Spinal cord (tissue), 10 donors: ENCODE data around the gene SEMA3C. TPM values are rescaled to one million over a fixed set of nuclear protein-coding genes. Genes with fewer than 3 reads are reported as not detected.

Experiments
- DNase-seq, 6 donors: peaks; one replicate each; pipeline versions ENCODE4 v3.0.0 to v3.0.0-alpha.2; 2013 to 2015; ENCODE audit warnings: low spot score in 6 of 6, low read depth in 4 of 6
- H3K27ac ChIP-seq: one replicate; pipeline ENCODE4 v1.5.1; 2013; ENCODE audit warnings: low read depth, low read length, control low read depth
- H3K27me3 ChIP-seq: one replicate; pipeline ENCODE4 v1.6.1; 2013; ENCODE audit warnings: low read length; ENCODE audit not compliant: control insufficient read depth, insufficient read depth
- H3K36me3 ChIP-seq: one replicate; pipeline ENCODE4 v1.6.1; 2013; ENCODE audit warnings: low read length; ENCODE audit not compliant: control insufficient read depth, insufficient read depth
- H3K4me1 ChIP-seq: one replicate; pipeline ENCODE4 v1.6.1; 2013; ENCODE audit warnings: low read length; ENCODE audit not compliant: control insufficient read depth, insufficient read depth
- H3K4me3 ChIP-seq: one replicate; pipeline ENCODE4 v1.5.1; 2013; ENCODE audit warnings: low read depth, low read length, control low read depth
- H3K9me3 ChIP-seq: one replicate; pipeline ENCODE4 v1.6.1; 2013; ENCODE audit warnings: low read length; ENCODE audit not compliant: control insufficient read depth, insufficient read depth
- WGBS: methylation state at CpG from one replicate; pipeline ENCODE4 v1.1.5; 2013; ENCODE audit warnings: missing lambda C conversion rate; ENCODE audit not compliant: insufficient coverage; 5-methylcytosine and 5-hydroxymethylcytosine counted together
- polyA plus RNA-seq, 2 donors: library from polyadenylated mRNA; unstranded; fragments of 120-200 nt; gene quantifications; one replicate each; pipeline ENCODE4 v1.2.1, GENCODE V29; 2013; ENCODE audit not compliant: insufficient read length in 2 of 2
- total RNA-seq, 2 donors: library from RNA; depleted of rRNA in 1 of 2; stranded (reverse); fragments of 120-200 nt in 1 of 2; fragments of >200 nt in 1 of 2; gene quantifications; one replicate each; pipeline versions ENCODE4 v1.2.3 to v1.2.4, GENCODE V29; 2013 to 2014
- donor health status: healthy.

Gene SEMA3C
- total and polyA plus RNA-seq, 4 donors, result 52.9 to 159 (median 107) TPM

- no CpG with 5 or more reads among the region's 5 CpGs for WGBS
- Histone ChIP-seq H3K27me3 (no peaks in the 10 kb centered on the region), H3K4me1 (no peaks in the 10 kb centered on the region), H3K9me3 (no peaks in the 10 kb centered on the region), H3K36me3 (no peaks in the 10 kb centered on the region), H3K4me3 (no peak overlapping the region), H3K27ac (peak overlapping the region; percentile 22)
- peak in 1 of 6 donors; percentile 53 for DNase-seq
Observed at GRCh38 chr7:80844916-80845315, 73.9 kb downstream of the SEMA3C start.

GRCh38 chr7:80843018-80843677 lies 75.7 kb downstream of the SEMA3C start:
- Histone ChIP-seq H3K36me3 (no peaks in the 10 kb centered on the region), H3K27ac (no peak overlapping the region), H3K4me3 (no peak overlapping the region), H3K27me3 (no peaks in the 10 kb centered on the region), H3K9me3 (no peaks in the 10 kb centered on the region), H3K4me1 (no peaks in the 10 kb centered on the region)
- DNase-seq, result peak in 1 of 6 donors; percentile 81
- WGBS, result no CpG with 5 or more reads among the region's 2 CpGs

- DNase-seq, result peak in 2 of 6 donors; percentile 25 to 41
- no peaks in the 10 kb centered on the region for H3K36me3 ChIP-seq
- H3K27me3 ChIP-seq, result no peaks in the 10 kb centered on the region
- H3K4me3 ChIP-seq, result no peak overlapping the region
- WGBS, result no CpG with 5 or more reads among the region's 4 CpGs
- no peaks in the 10 kb centered on the region for H3K9me3 ChIP-seq
- no peaks in the 10 kb centered on the region for H3K4me1 ChIP-seq
- H3K27ac ChIP-seq, result peak overlapping the region; percentile 29
Observed at GRCh38 chr7:80842022-80842790, 76.6 kb downstream of the SEMA3C start.

- H3K27ac ChIP-seq, result peak overlapping the region; percentile 29
- no peaks in the 10 kb centered on the region for H3K36me3 ChIP-seq
- no peak overlapping the region for H3K4me3 ChIP-seq
- no peak for DNase-seq
- H3K27me3 ChIP-seq, result no peaks in the 10 kb centered on the region
- H3K4me1 ChIP-seq, result no peaks in the 10 kb centered on the region
- H3K9me3 ChIP-seq, result no peaks in the 10 kb centered on the region
Observed at GRCh38 chr7:80841423-80841955, 77.4 kb downstream of the SEMA3C start.

- no peaks in the 10 kb centered on the region for H3K27me3 ChIP-seq
- H3K36me3 ChIP-seq, result no peaks in the 10 kb centered on the region
- H3K9me3 ChIP-seq, result no peaks in the 10 kb centered on the region
- no CpG with 5 or more reads among the region's 2 CpGs for WGBS
- no peak for DNase-seq
- no peak overlapping the region for H3K27ac ChIP-seq
- no peak overlapping the region for H3K4me3 ChIP-seq
- no peaks in the 10 kb centered on the region for H3K4me1 ChIP-seq
Observed at GRCh38 chr7:80840681-80841080, 78.2 kb downstream of the SEMA3C start.

GRCh38 chr7:80839855-80840254 lies 79.0 kb downstream of the SEMA3C start:
- DNase-seq, result no peak
- H3K27ac ChIP-seq, result no peak overlapping the region
- H3K36me3 ChIP-seq, result no peaks in the 10 kb centered on the region
- no peaks in the 10 kb centered on the region for H3K27me3 ChIP-seq
- no peaks in the 10 kb centered on the region for H3K4me1 ChIP-seq
- H3K9me3 ChIP-seq, result no peaks in the 10 kb centered on the region
- H3K4me3 ChIP-seq, result no peak overlapping the region

GRCh38 chr7:80838643-80839042 lies 80.2 kb downstream of the SEMA3C start:
- Histone ChIP-seq H3K9me3 (no peaks in the 10 kb centered on the region), H3K4me1 (no peaks in the 10 kb centered on the region), H3K27me3 (no peaks in the 10 kb centered on the region), H3K4me3 (no peak overlapping the region), H3K36me3 (no peaks in the 10 kb centered on the region), H3K27ac (no peak overlapping the region)
- no peak for DNase-seq
- WGBS, result 100% methylated on average over 1 of the region's 2 CpGs

- Histone ChIP-seq H3K36me3 (no peaks in the 10 kb centered on the region), H3K27me3 (no peaks in the 10 kb centered on the region), H3K27ac (no peak overlapping the region), H3K4me1 (no peaks in the 10 kb centered on the region), H3K9me3 (no peaks in the 10 kb centered on the region), H3K4me3 (no peak overlapping the region)
- DNase-seq, result no peak
- 100% methylated on average over 1 of the region's 3 CpGs for WGBS
Observed at GRCh38 chr7:80837345-80837744, 81.5 kb downstream of the SEMA3C start.

GRCh38 chr7:80835251-80835650 lies 83.6 kb downstream of the SEMA3C start:
- Histone ChIP-seq H3K4me1 (no peaks in the 10 kb centered on the region), H3K27ac (no peak overlapping the region), H3K36me3 (no peaks in the 10 kb centered on the region), H3K9me3 (no peaks in the 10 kb centered on the region), H3K4me3 (no peak overlapping the region), H3K27me3 (no peaks in the 10 kb centered on the region)
- DNase-seq, result no peak
- no CpG with 5 or more reads among the region's 2 CpGs for WGBS
